WTC11 (cell line): ENCODE measurements around the gene POLR2A. TPM values are rescaled to one million over a fixed set of nuclear protein-coding genes. Genes with fewer than 3 reads are reported as not detected.

Experiments
- AR ChIP-seq: fragments of 250-450 bp; sonication (Bioruptor Pico); IDR thresholded peaks from 2 replicates; pipeline ENCODE4 v1.9.0; 2021; ENCODE audit warnings: mild to moderate bottlenecking
- ATF2 ChIP-seq: sonication (generic); formaldehyde crosslinking; IDR thresholded peaks from 2 replicates; pipeline ENCODE4 v1.8.1; 2022; ENCODE audit warnings: low read depth, missing genetic modification reagents, borderline replicate concordance
- ATF6 ChIP-seq: sonication (generic); formaldehyde crosslinking; IDR thresholded peaks from 2 replicates; pipeline ENCODE4 v1.8.1; 2023; ENCODE audit warnings: mild to moderate bottlenecking, missing genetic modification reagents
- CREB1 ChIP-seq: sonication (generic); formaldehyde crosslinking; IDR thresholded peaks from 2 replicates; pipeline ENCODE4 v1.8.0; 2023; ENCODE audit warnings: mild to moderate bottlenecking, missing genetic modification reagents
- E2F1 ChIP-seq: sonication (generic); formaldehyde crosslinking; IDR thresholded peaks from 2 replicates; pipeline ENCODE4 v1.8.0; 2022; ENCODE audit warnings: mild to moderate bottlenecking, missing genetic modification reagents
- FOXJ3 ChIP-seq: sonication (generic); formaldehyde crosslinking; IDR thresholded peaks from 2 replicates; pipeline ENCODE4 v1.9.0; 2021; ENCODE audit warnings: missing genetic modification reagents, mild to moderate bottlenecking, borderline replicate concordance
- GRHL2 ChIP-seq: fragments of 250-450 bp; sonication (Bioruptor Pico); IDR thresholded peaks from 2 replicates; pipeline ENCODE4 v1.8.0; 2022; ENCODE audit warnings: mild to moderate bottlenecking, moderate library complexity; ENCODE audit not compliant: insufficient replicate concordance, severe bottlenecking
- GTF2I ChIP-seq: fragments of 250-450 bp; sonication (Bioruptor Pico); conservative IDR thresholded peaks from 2 replicates; pipeline ENCODE4 v1.4.0; 2021; ENCODE audit warnings: mild to moderate bottlenecking
- MXD4 ChIP-seq: fragments of 250-450 bp; sonication (Bioruptor Pico); IDR thresholded peaks from 2 replicates; pipeline ENCODE4 v1.8.0; 2021; ENCODE audit warnings: mild to moderate bottlenecking, moderate library complexity, borderline replicate concordance
- NFATC4 ChIP-seq: fragments of 250-450 bp; sonication (Bioruptor Pico); IDR thresholded peaks from 2 replicates; pipeline ENCODE4 v1.9.0; 2021; ENCODE audit warnings: mild to moderate bottlenecking
- NFYB ChIP-seq: sonication (generic); formaldehyde crosslinking; conservative IDR thresholded peaks from 2 replicates; pipeline ENCODE4 v1.8.0; 2022; ENCODE audit warnings: low read depth, missing genetic modification reagents
- OVOL2 ChIP-seq: fragments of 250-450 bp; sonication (Bioruptor Pico); IDR thresholded peaks from 2 replicates; pipeline ENCODE4 v1.9.0; 2021; ENCODE audit warnings: mild to moderate bottlenecking, borderline replicate concordance
- PRRX2 ChIP-seq: fragments of 250-450 bp; sonication (Bioruptor Pico); IDR thresholded peaks from 2 replicates; pipeline ENCODE4 v1.8.0; 2021; ENCODE audit warnings: mild to moderate bottlenecking
- RELA ChIP-seq: sonication (generic); formaldehyde crosslinking; IDR thresholded peaks from 2 replicates; pipeline ENCODE4 v1.8.1; 2022; ENCODE audit warnings: missing genetic modification reagents, mild to moderate bottlenecking, borderline replicate concordance
- STAT6 ChIP-seq: sonication (generic); formaldehyde crosslinking; conservative IDR thresholded peaks from 2 replicates; pipeline ENCODE4 v1.8.1; 2023; ENCODE audit warnings: mild to moderate bottlenecking, low read depth, missing genetic modification reagents, moderate library complexity
- TEAD4 ChIP-seq: sonication (generic); formaldehyde crosslinking; IDR thresholded peaks from 2 replicates; pipeline ENCODE4 v1.8.0; 2022; ENCODE audit warnings: mild to moderate bottlenecking, missing genetic modification reagents
- TP53 ChIP-seq: sonication (generic); formaldehyde crosslinking; IDR thresholded peaks from 2 replicates; pipeline ENCODE4 v1.8.1; 2023; ENCODE audit warnings: mild to moderate bottlenecking, missing genetic modification reagents
- ZNF281 ChIP-seq: sonication (generic); formaldehyde crosslinking; IDR thresholded peaks from 2 replicates; pipeline ENCODE4 v1.8.0; 2023; ENCODE audit warnings: mild to moderate bottlenecking, missing genetic modification reagents
- ZNF425 ChIP-seq: fragments of 250-450 bp; sonication (Bioruptor Pico); conservative IDR thresholded peaks from 2 replicates; pipeline ENCODE4 v1.9.0; 2021; ENCODE audit warnings: mild to moderate bottlenecking
- ZNF671 ChIP-seq: fragments of 250-450 bp; sonication (Bioruptor Pico); IDR thresholded peaks from 2 replicates; pipeline ENCODE4 v1.8.0; 2021; ENCODE audit warnings: mild to moderate bottlenecking
- total RNA-seq: library from RNA; stranded (reverse); gene quantifications from 3 replicates; pipeline ENCODE4 v1.2.3, GENCODE V29; 2021

POLR2A gene
- total RNA-seq, 1 experiment from 2014 or later = 170 TPM

GRCh38 chr17:7484067-7484918 lies at the start of gene POLR2A (continued):
- TF ChIP-seq STAT6 (CRISPR knock-in tag) = no peak
- no peak for TF ChIP-seq NFATC4
- TF ChIP-seq FOXJ3 (CRISPR knock-in tag) = no peak
- TF ChIP-seq GTF2I (CRISPR knock-in tag) = no peak
- peak; percentile 79; the same call in 1 of the 2 replicates for TF ChIP-seq ZNF281 (CRISPR knock-in tag)
- TF ChIP-seq ATF2 = no peak
- TF ChIP-seq TEAD4 (CRISPR knock-in tag) = peak; percentile 43; the same call in 1 of the 2 replicates
- TF ChIP-seq RELA (CRISPR knock-in tag) = no peak
- TF ChIP-seq GRHL2 (CRISPR knock-in tag) = no peak
- TF ChIP-seq ZNF425 = 0 out of 2 replicates have a peak, but pooled peaks have one; percentile 83
- 0 out of 2 replicates have a peak, but pooled peaks have one; percentile 61 for TF ChIP-seq PRRX2 (CRISPR knock-in tag)
- TF ChIP-seq ZNF671 (CRISPR knock-in tag) = 0 out of 2 replicates have a peak, but pooled peaks have one; percentile 70
- peak; percentile 92 for TF ChIP-seq AR (CRISPR knock-in tag)
- peak; percentile 97 for TF ChIP-seq OVOL2
- no peak for TF ChIP-seq CREB1 (CRISPR knock-in tag)
- no peak for TF ChIP-seq E2F1 (CRISPR knock-in tag)
- no peak for TF ChIP-seq MXD4 (CRISPR knock-in tag)
- peak; percentile 45 for TF ChIP-seq NFYB (CRISPR knock-in tag)
- TF ChIP-seq ATF6 (CRISPR knock-in tag) = no peak
- 0 out of 2 replicates have a peak, but pooled peaks have one; percentile 45 for TF ChIP-seq TP53 (CRISPR knock-in tag)
